ENCODE measurements around the gene DLGAP1.

DNA sequence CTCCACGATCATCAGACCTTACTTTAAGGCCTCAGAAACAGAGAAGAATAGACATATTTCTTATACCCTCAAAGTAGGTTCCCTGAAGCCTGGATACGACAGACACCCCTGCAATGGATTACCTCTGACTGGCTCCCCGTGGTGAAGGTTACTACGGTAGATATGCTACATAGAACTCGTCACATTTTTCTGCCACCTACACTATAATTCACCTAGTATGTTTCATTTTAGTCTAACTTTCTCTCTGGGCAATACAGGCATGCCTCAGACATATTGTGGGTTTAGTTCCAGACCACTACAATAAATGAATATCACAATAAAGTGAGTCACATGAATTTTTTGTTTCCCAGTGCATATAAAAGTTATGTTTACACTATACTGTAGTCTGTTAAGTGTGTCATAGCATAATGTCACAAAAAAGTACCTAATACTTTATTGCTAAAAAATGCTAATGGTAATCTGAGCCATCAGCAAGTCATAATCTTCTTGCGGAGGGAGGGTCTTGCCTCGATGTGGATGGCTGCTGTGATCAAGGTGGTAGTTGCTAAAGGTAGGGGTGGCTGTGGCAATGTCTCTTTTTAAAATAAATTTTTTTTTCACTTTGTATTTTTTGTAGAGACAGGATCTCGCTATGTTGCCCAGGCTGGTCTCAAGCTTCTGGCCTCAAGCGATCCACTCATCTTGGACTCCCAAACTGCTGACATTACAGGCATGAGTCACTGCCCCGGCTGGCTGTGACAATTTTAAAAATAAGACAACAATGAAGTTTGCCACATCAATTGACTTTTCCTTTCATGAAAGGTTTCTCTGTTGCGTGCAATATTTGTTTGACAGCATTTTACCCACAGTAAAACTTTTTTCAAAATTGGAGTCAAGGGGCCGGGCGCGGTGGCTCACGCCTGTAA lies 940.5 kb downstream of the DLGAP1 start:
- TF ChIP-seq, protein P1, sequence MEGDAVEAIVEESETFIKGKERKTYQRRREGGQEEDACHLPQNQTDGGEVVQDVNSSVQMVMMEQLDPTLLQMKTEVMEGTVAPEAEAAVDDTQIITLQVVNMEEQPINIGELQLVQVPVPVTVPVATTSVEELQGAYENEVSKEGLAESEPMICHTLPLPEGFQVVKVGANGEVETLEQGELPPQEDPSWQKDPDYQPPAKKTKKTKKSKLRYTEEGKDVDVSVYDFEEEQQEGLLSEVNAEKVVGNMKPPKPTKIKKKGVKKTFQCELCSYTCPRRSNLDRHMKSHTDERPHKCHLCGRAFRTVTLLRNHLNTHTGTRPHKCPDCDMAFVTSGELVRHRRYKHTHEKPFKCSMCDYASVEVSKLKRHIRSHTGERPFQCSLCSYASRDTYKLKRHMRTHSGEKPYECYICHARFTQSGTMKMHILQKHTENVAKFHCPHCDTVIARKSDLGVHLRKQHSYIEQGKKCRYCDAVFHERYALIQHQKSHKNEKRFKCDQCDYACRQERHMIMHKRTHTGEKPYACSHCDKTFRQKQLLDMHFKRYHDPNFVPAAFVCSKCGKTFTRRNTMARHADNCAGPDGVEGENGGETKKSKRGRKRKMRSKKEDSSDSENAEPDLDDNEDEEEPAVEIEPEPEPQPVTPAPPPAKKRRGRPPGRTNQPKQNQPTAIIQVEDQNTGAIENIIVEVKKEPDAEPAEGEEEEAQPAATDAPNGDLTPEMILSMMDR (IDR thresholded peaks at IDR 0.05): no peak
- no peak for TF ChIP-seq POLR2AphosphoS5 (IDR thresholded peaks at IDR 0.05)

Measured in gastroesophageal sphincter (tissue), 3 donors.